OCI-LY3 (cell line): Measurements from ENCODE around the gene SNX24.

Experiments used
- H2AFZ ChIP-seq: fragments of 200-600, 300-600 bp; shearing (Covaris generic); 2 replicates; pipeline ENCODE4 v1.6.0; 2014; ENCODE audit warnings: antibody characterized with exemption, low read depth, low read length
- H3K27ac ChIP-seq: fragments of 200-600, 300-600 bp; sonication (generic); 2 replicates; pipeline ENCODE4 v1.5.1; 2014; ENCODE audit warnings: mild to moderate bottlenecking, low read length, moderate library complexity, mixed read lengths
- H3K27me3 ChIP-seq: fragments of 200-600, 300-600 bp; sonication (generic); 2 replicates; pipeline ENCODE4 v1.6.1; 2014; ENCODE audit warnings: low read depth, low read length, mixed read lengths
- H3K36me3 ChIP-seq: fragments of 200-600, 300-600 bp; sonication (generic); replicated peaks from 2 replicates; pipeline ENCODE3; 2014; ENCODE audit warnings: low read depth, low read length, mixed read lengths
- H3K4me1 ChIP-seq: fragments of 300-600, 200-600 bp; sonication (generic); 2 replicates; pipeline ENCODE4 v1.6.1; 2014; ENCODE audit warnings: low read length, mixed read lengths
- H3K4me2 ChIP-seq: fragments of 200-600, 300-600 bp; sonication (generic); 2 replicates; pipeline ENCODE4 v1.6.1; 2014; ENCODE audit warnings: low read length, mixed read lengths
- H3K4me3 ChIP-seq: fragments of 300-600, 200-600 bp; sonication (generic); 2 replicates; pipeline ENCODE4 v1.5.1; 2014; ENCODE audit warnings: antibody characterized with exemption, mild to moderate bottlenecking, low read length, moderate library complexity
- H3K79me2 ChIP-seq: fragments of 300-600, 200-600 bp; shearing (Covaris generic); 2 replicates; pipeline ENCODE4 v1.6.1; 2014; ENCODE audit warnings: mild to moderate bottlenecking, low read length, mixed read lengths
- H3K9ac ChIP-seq: fragments of 300-600, 200-600 bp; shearing (Covaris generic); 2 replicates; pipeline ENCODE4 v1.6.0; 2014; ENCODE audit warnings: mild to moderate bottlenecking, low read length, moderate library complexity
- H3K9me3 ChIP-seq: fragments of 200-600, 300-600 bp; shearing (Covaris generic); 2 replicates; pipeline ENCODE4 v1.6.1; 2014; ENCODE audit warnings: low read length, mixed read lengths; ENCODE audit not compliant: insufficient read depth
- H4K20me1 ChIP-seq: fragments of 200-600, 300-600 bp; sonication (generic); 2 replicates; pipeline ENCODE4 v1.6.1; 2016; ENCODE audit warnings: low read length, mixed read lengths; ENCODE audit not compliant: insufficient read depth
- EZH2phosphoT487 ChIP-seq: fragments of 200-600 bp; shearing (Covaris generic); IDR thresholded peaks from 2 replicates; pipeline ENCODE4 v1.6.1; 2018; ENCODE audit warnings: antibody characterized with exemption, mixed run types, low read depth
- TF ChIP-seq, protein P1 (sequence below): fragments of 200-600, 300-600 bp; sonication (generic); IDR thresholded peaks from 2 replicates; pipeline ENCODE4 v1.5.1; 2014; ENCODE audit warnings: antibody characterized with exemption, low read length, low read depth

The SNX24 gene

DNA sequence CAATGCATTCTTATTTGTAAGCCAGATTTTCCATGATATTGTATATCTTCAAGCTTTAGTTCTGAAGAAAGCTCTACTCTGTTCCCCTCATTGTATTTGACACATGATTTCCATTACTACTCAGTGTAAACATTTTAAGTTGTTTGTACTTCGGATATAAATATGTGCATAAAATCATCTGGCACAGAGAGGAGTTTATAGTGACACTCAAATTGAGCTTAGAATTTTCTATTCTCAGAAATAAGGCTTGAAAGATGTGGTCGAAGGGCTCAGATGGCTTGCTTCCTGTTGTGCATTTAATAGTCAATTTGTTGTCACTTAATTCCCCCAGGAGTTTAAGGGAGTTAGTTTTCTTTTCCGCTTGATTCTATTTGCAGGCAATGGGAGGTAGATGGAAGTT is 102.4 kb downstream of the SNX24 start:
- H3K9ac ChIP-seq = no peak overlapping the region
- no peaks in the 10 kb centered on the region for H3K36me3 ChIP-seq
- no peaks in the 10 kb centered on the region for H4K20me1 ChIP-seq
- H3K4me3 ChIP-seq = no peak overlapping the region
- H3K4me1 ChIP-seq = peaks cover 17% of the 10 kb centered on the region
- TF ChIP-seq EZH2phosphoT487 = no peak
- TF ChIP-seq, protein P1, sequence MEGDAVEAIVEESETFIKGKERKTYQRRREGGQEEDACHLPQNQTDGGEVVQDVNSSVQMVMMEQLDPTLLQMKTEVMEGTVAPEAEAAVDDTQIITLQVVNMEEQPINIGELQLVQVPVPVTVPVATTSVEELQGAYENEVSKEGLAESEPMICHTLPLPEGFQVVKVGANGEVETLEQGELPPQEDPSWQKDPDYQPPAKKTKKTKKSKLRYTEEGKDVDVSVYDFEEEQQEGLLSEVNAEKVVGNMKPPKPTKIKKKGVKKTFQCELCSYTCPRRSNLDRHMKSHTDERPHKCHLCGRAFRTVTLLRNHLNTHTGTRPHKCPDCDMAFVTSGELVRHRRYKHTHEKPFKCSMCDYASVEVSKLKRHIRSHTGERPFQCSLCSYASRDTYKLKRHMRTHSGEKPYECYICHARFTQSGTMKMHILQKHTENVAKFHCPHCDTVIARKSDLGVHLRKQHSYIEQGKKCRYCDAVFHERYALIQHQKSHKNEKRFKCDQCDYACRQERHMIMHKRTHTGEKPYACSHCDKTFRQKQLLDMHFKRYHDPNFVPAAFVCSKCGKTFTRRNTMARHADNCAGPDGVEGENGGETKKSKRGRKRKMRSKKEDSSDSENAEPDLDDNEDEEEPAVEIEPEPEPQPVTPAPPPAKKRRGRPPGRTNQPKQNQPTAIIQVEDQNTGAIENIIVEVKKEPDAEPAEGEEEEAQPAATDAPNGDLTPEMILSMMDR = no peak
- H3K79me2 ChIP-seq = no peaks in the 10 kb centered on the region
- H3K27me3 ChIP-seq = no peaks in the 10 kb centered on the region
- H3K9me3 ChIP-seq = no peaks in the 10 kb centered on the region
- no peak overlapping the region for H3K27ac ChIP-seq
- H2AFZ ChIP-seq = no peak overlapping the region
- H3K4me2 ChIP-seq = no peak overlapping the region

DNA sequence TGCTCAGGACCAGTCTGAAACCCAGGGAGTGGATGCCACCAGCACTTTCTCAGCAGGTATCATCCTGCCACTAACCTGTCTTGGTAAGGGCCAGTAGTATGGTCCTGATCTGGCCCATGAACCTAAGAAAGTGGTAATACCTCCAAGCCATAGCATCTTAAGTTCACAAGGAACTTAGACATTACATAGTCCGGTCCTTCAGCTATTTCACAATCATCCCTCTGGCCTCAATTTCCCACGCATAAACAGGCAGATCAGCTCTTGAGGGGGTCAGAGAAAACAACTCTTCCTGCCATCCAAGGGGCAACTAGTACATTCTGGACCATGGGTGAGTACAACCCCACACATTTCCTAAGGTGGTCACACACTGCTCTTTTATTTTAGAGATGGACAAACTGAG is 102.9 kb downstream of the SNX24 start:
- TF ChIP-seq EZH2phosphoT487 = no peak
- TF ChIP-seq, protein P1 = no peak
- H3K27me3 ChIP-seq = no peaks in the 10 kb centered on the region
- no peak overlapping the region for H2AFZ ChIP-seq

DNA sequence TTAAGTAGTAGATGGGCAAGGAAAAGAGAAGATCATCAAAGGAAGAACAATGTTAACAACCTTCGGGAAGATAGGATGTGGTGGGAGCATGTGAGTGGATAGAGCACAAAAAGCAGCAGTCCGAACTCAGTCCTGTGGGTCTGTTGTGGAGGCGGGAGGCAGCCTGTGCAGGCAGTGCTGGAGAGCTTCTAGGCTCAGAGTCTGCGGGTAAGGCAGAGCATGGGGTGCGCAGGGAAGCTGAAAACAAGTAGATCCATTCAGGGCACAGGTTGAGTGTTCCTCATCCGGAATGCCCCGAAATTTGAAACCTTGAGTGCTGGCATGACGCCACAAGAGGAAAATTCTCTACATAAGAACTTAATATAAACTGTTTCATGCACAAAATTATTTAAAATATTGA is 106.2 kb downstream of the SNX24 start:
- Histone ChIP-seq H2AFZ (no peak overlapping the region), H3K9ac (no peak overlapping the region), H3K27me3 (no peaks in the 10 kb centered on the region), H3K36me3 (no peaks in the 10 kb centered on the region), H3K4me2 (no peak overlapping the region), H4K20me1 (no peaks in the 10 kb centered on the region), H3K4me1 (no peaks in the 10 kb centered on the region), H3K9me3 (no peaks in the 10 kb centered on the region), H3K27ac (no peak overlapping the region), H3K4me3 (no peak overlapping the region), H3K79me2 (no peaks in the 10 kb centered on the region)
- TF ChIP-seq EZH2phosphoT487 = no peak
- TF ChIP-seq, protein P1 = no peak

More for the DNA sequence above, 102.9 kb downstream of the SNX24 start:
- Histone ChIP-seq H3K79me2 (no peaks in the 10 kb centered on the region), H3K27ac (no peak overlapping the region), H4K20me1 (no peaks in the 10 kb centered on the region), H3K4me1 (peaks cover 11% of the 10 kb centered on the region), H3K36me3 (no peaks in the 10 kb centered on the region), H3K9me3 (no peaks in the 10 kb centered on the region), H3K4me3 (no peak overlapping the region), H3K9ac (no peak overlapping the region), H3K4me2 (no peak overlapping the region)

DNA sequence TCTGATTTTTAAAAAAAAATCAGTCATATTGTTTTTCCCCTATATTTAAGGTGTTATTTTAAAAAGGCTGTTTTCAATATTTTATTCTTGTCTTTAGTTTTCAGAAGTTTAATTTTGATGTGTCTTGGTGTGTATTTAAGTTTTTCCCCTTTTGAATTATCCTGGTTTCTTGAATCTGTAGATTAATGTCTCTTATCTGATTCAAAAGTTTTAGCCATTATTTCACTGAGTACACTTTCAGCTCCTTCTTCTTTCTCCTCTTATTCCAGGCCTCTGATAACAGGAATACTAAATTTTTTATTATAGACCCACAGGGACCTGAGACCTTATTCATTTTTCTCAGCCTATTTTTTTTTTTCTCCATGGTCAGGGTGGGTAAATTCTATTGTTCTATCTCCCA is 109.3 kb downstream of the SNX24 start:
- Histone ChIP-seq H3K36me3 (peaks cover 8% of the 10 kb centered on the region), H3K79me2 (no peaks in the 10 kb centered on the region), H3K27ac (no peak overlapping the region), H3K4me1 (peaks cover 3% of the 10 kb centered on the region; the same call in 1 of the 2 replicates), H3K4me2 (no peak overlapping the region), H3K27me3 (no peaks in the 10 kb centered on the region), H3K4me3 (no peak overlapping the region), H2AFZ (no peak overlapping the region), H4K20me1 (no peaks in the 10 kb centered on the region), H3K9ac (no peak overlapping the region), H3K9me3 (no peaks in the 10 kb centered on the region)
- no peak for TF ChIP-seq EZH2phosphoT487
- TF ChIP-seq, protein P1 = no peak
